HepG2 (cell line): ENCODE data around the gene VEGFA. TPM values are rescaled to one million over a fixed set of nuclear protein-coding genes. Genes with fewer than 3 reads are reported as not detected.

ENCODE experiments used
- FOXP1 ChIP-seq, 2 experiments: fragments of 450-650 bp in 1 of 2; IDR thresholded peaks; 2 replicates each; pipeline ENCODE4 v1.6.1; 2017 to 2018; ENCODE audit warnings: antibody characterized with exemption in 1 of 2
- GTF2F1 ChIP-seq: fragments of 150-350 bp; IDR thresholded peaks from 2 replicates; pipeline ENCODE4 v1.6.1; 2014; ENCODE audit warnings: low read length
- HHEX ChIP-seq: IDR thresholded peaks from 2 replicates; pipeline ENCODE4 v1.6.1; 2016; ENCODE audit warnings: control low read depth
- MAFF ChIP-seq: IDR thresholded peaks from 2 replicates; pipeline ENCODE4 v1.6.1; 2011; ENCODE audit warnings: low read depth, low read length, improper control_type of control experiment
- NRL ChIP-seq: sonication (generic); formaldehyde crosslinking; IDR thresholded peaks from 2 replicates; pipeline ENCODE4 v1.5.0; 2020; ENCODE audit warnings: missing genetic modification reagents, mild to moderate bottlenecking, moderate library complexity, borderline replicate concordance
- RNF2 ChIP-seq: fragments of 450-650 bp; conservative IDR thresholded peaks from 2 replicates; pipeline ENCODE4 v1.6.1; 2016; ENCODE audit warnings: low read depth
- SALL2 ChIP-seq: sonication (generic); formaldehyde crosslinking; IDR thresholded peaks from 2 replicates; pipeline ENCODE4 v1.8.1; 2023; ENCODE audit warnings: mild to moderate bottlenecking, missing genetic modification reagents, inconsistent platforms
- SIX1 ChIP-seq: sonication (generic); formaldehyde crosslinking; IDR thresholded peaks from 2 replicates; pipeline ENCODE4 v1.4.0; 2020; ENCODE audit warnings: missing genetic modification reagents, borderline replicate concordance
- SP4 ChIP-seq: sonication (generic); formaldehyde crosslinking; IDR thresholded peaks from 2 replicates; pipeline ENCODE4 v1.8.1; 2023; ENCODE audit warnings: mild to moderate bottlenecking, missing genetic modification reagents
- ZNF101 ChIP-seq: sonication (generic); formaldehyde crosslinking; IDR thresholded peaks from 2 replicates; pipeline ENCODE4 v1.4.0; 2020; ENCODE audit warnings: mild to moderate bottlenecking, low read depth, missing genetic modification reagents, borderline replicate concordance
- ZNF124 ChIP-seq: sonication (generic); formaldehyde crosslinking; IDR thresholded peaks from 2 replicates; pipeline ENCODE4 v1.4.0; 2020; ENCODE audit warnings: missing genetic modification reagents
- ZNF232 ChIP-seq: sonication (generic); formaldehyde crosslinking; IDR thresholded peaks from 2 replicates; pipeline ENCODE4 v1.4.0; 2020; ENCODE audit warnings: missing genetic modification reagents, borderline replicate concordance
- ZNF24 ChIP-seq: fragments of 450-650 bp; IDR thresholded peaks from 2 replicates; pipeline ENCODE4 v1.6.1; 2017; ENCODE audit warnings: antibody characterized with exemption, mild to moderate bottlenecking
- ZNF256 ChIP-seq: sonication (generic); formaldehyde crosslinking; conservative IDR thresholded peaks from 2 replicates; pipeline ENCODE4 v1.4.0; 2020; ENCODE audit warnings: missing genetic modification reagents
- ZNF451 ChIP-seq: sonication (generic); formaldehyde crosslinking; IDR thresholded peaks from 2 replicates; pipeline ENCODE4 v1.5.0; 2020; ENCODE audit warnings: mild to moderate bottlenecking, missing genetic modification reagents
- ZNF501 ChIP-seq: sonication (generic); formaldehyde crosslinking; IDR thresholded peaks from 2 replicates; pipeline ENCODE4 v1.5.1; 2020; ENCODE audit warnings: mild to moderate bottlenecking, moderate library complexity, missing genetic modification reagents
- ZNF615 ChIP-seq: sonication (generic); formaldehyde crosslinking; IDR thresholded peaks from 2 replicates; pipeline ENCODE4 v1.5.0; 2020; ENCODE audit warnings: mild to moderate bottlenecking, missing genetic modification reagents, borderline replicate concordance
- ZNF629 ChIP-seq: sonication (generic); formaldehyde crosslinking; conservative IDR thresholded peaks from 2 replicates; pipeline ENCODE4 v1.5.0; 2020; ENCODE audit warnings: missing genetic modification reagents
- polyA plus RNA-seq, 8 experiments: library from polyadenylated mRNA; depleted of rRNA in 3 of 8; stranded (reverse) in 7 of 8; unstranded in 1 of 8; fragments of >200 nt; fragmentation: Illumina TruSeq in 4 of 8; extraction: Trizol in 4 of 8; gene quantifications; 2 replicates each; pipeline versions ENCODE4 v1.2.1 to v1.2.3, GENCODE V29; 2011 to 2016; ENCODE audit warnings: low read depth in 4 of 8, missing spikeins in 1 of 8, mixed read lengths in 1 of 8; ENCODE audit not compliant: insufficient read depth in 1 of 8
- total RNA-seq, 5 experiments: library from RNA; depleted of rRNA; stranded (reverse); fragments of >200 nt; fragmentation: Illumina TruSeq; extraction: Trizol; gene quantifications; 2 replicates each; pipeline ENCODE4 v1.2.3, GENCODE V29; 2016; ENCODE audit warnings: low read depth in 1 of 5
- TF ChIP-seq, protein P1 (sequence below): sonication (generic); formaldehyde crosslinking; IDR thresholded peaks from 2 replicates; pipeline ENCODE4 v1.5.0; 2020; ENCODE audit warnings: missing genetic modification reagents, mild to moderate bottlenecking, borderline replicate concordance
- TF ChIP-seq, protein P2 (sequence below): sonication (generic); formaldehyde crosslinking; IDR thresholded peaks from 2 replicates; pipeline ENCODE4 v1.5.1; 2020; ENCODE audit warnings: missing genetic modification reagents, mild to moderate bottlenecking, borderline replicate concordance
- TF ChIP-seq, protein P3 (sequence below): IDR thresholded peaks from 2 replicates; pipeline ENCODE4 v1.6.1; 2016; ENCODE audit warnings: low read depth, control low read depth
- TF ChIP-seq, protein P4 (sequence below): sonication (generic); formaldehyde crosslinking; IDR thresholded peaks from 2 replicates; pipeline ENCODE4 v1.5.1; 2020; ENCODE audit warnings: missing genetic modification reagents, mild to moderate bottlenecking, borderline replicate concordance

Gene VEGFA
- total and polyA plus RNA-seq, 2 of the 13 experiments (the other 11 are each of a cell fraction or from before 2014, with no cell fraction given), result 68.1 to 629 TPM

DNA sequence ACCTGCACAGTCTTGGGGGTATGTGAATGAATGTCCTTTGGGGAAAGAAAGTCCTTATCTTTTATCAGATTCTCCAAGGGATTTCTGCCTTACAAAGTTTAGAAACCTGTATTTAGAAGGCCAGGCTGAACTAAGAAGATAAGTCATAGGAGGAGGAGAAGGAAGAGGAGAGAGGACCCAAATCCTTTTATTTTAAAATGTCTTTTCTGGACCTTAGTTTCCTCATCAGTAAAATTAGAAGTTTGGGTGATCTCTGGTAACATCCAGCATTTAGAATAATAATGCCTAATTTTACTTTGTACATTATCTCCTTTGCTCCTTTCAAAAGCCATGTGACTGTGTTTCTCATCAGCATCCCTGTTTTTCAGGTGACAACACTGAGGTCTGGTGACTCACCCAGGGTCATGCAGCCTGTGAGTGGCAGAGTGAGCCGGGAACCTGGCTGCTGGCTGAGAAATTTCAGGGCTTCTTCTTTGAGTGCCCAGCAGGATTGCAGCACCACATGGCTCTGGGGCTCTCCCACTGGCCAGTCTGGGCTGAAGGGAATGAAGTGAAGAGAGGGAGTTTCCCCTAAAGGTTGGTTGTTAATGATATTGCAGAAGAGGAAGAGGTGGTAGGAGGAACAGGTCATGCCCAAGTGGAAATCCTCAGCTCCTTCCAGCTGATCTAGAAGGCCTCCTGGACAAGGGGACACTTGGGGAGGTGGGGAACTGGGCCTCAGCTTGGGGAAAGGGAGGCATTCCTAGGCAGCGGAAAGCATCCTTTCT, 34.0 kb downstream of the VEGFA start (continued):
- TF ChIP-seq, protein P1, sequence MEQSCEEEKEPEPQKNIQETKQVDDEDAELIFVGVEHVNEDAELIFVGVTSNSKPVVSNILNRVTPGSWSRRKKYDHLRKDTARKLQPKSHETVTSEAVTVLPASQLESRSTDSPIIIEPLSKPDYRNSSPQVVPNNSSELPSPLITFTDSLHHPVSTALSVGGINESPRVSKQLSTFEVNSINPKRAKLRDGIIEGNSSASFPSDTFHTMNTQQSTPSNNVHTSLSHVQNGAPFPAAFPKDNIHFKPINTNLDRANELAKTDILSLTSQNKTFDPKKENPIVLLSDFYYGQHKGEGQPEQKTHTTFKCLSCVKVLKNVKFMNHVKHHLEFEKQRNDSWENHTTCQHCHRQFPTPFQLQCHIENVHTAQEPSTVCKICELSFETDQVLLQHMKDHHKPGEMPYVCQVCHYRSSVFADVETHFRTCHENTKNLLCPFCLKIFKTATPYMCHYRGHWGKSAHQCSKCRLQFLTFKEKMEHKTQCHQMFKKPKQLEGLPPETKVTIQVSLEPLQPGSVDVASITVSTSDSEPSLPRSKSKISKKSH, result peak; percentile 84; the same call in 1 of the 2 replicates
- TF ChIP-seq ZNF615, result no peak
- TF ChIP-seq SP4 (CRISPR knock-in tag), result no peak
- TF ChIP-seq ZNF24, result 0 out of 2 replicates have a peak, but pooled peaks have one; percentile 8
- no peak for TF ChIP-seq HHEX (CRISPR knock-in tag)
- TF ChIP-seq ZNF256 (CRISPR knock-in tag), result no peak
- TF ChIP-seq, protein P2, sequence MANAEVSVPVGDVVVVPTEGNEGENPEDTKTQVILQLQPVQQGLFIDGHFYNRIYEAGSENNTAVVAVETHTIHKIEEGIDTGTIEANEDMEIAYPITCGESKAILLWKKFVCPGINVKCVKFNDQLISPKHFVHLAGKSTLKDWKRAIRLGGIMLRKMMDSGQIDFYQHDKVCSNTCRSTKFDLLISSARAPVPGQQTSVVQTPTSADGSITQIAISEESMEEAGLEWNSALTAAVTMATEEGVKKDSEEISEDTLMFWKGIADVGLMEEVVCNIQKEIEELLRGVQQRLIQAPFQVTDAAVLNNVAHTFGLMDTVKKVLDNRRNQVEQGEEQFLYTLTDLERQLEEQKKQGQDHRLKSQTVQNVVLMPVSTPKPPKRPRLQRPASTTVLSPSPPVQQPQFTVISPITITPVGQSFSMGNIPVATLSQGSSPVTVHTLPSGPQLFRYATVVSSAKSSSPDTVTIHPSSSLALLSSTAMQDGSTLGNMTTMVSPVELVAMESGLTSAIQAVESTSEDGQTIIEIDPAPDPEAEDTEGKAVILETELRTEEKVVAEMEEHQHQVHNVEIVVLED (CRISPR knock-in tag), result no peak
- no peak for TF ChIP-seq FOXP1 (IDR thresholded peaks at IDR 0.05)
- TF ChIP-seq FOXP1 (CRISPR knock-in tag; IDR thresholded peaks at IDR 0.05), result peak; percentile 33; the same call in 1 of the 2 replicates
- no peak for TF ChIP-seq SALL2 (CRISPR knock-in tag)
- no peak for TF ChIP-seq RNF2
- peak; percentile 80 for TF ChIP-seq ZNF629
- TF ChIP-seq NRL (CRISPR knock-in tag), result 0 out of 2 replicates have a peak, but pooled peaks have one; percentile 40
- TF ChIP-seq, protein P3, sequence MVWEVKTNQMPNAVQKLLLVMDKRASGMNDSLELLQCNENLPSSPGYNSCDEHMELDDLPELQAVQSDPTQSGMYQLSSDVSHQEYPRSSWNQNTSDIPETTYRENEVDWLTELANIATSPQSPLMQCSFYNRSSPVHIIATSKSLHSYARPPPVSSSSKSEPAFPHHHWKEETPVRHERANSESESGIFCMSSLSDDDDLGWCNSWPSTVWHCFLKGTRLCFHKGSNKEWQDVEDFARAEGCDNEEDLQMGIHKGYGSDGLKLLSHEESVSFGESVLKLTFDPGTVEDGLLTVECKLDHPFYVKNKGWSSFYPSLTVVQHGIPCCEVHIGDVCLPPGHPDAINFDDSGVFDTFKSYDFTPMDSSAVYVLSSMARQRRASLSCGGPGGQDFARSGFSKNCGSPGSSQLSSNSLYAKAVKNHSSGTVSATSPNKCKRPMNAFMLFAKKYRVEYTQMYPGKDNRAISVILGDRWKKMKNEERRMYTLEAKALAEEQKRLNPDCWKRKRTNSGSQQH (CRISPR knock-in tag), result no peak
- TF ChIP-seq ZNF451 (CRISPR knock-in tag), result no peak
- TF ChIP-seq ZNF232, result no peak
- no peak for TF ChIP-seq MAFF
- no peak for TF ChIP-seq GTF2F1
- no peak for TF ChIP-seq ZNF124 (CRISPR knock-in tag)
- TF ChIP-seq, protein P4, sequence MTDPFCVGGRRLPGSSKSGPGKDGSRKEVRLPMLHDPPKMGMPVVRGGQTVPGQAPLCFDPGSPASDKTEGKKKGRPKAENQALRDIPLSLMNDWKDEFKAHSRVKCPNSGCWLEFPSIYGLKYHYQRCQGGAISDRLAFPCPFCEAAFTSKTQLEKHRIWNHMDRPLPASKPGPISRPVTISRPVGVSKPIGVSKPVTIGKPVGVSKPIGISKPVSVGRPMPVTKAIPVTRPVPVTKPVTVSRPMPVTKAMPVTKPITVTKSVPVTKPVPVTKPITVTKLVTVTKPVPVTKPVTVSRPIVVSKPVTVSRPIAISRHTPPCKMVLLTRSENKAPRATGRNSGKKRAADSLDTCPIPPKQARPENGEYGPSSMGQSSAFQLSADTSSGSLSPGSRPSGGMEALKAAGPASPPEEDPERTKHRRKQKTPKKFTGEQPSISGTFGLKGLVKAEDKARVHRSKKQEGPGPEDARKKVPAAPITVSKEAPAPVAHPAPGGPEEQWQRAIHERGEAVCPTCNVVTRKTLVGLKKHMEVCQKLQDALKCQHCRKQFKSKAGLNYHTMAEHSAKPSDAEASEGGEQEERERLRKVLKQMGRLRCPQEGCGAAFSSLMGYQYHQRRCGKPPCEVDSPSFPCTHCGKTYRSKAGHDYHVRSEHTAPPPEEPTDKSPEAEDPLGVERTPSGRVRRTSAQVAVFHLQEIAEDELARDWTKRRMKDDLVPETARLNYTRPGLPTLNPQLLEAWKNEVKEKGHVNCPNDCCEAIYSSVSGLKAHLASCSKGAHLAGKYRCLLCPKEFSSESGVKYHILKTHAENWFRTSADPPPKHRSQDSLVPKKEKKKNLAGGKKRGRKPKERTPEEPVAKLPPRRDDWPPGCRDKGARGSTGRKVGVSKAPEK (CRISPR knock-in tag), result no peak
- no peak for TF ChIP-seq ZNF101 (CRISPR knock-in tag)
- peak; percentile 63; the same call in 1 of the 2 replicates for TF ChIP-seq ZNF501 (CRISPR knock-in tag)
- no peak for TF ChIP-seq SIX1 (CRISPR knock-in tag)
